Astrocyte of the spinal cord (primary cell): ENCODE results near the gene RASGRP4.
"Not testable (repeated sequence)": the region's sequence is repeated elsewhere in the genome, so short reads cannot be mapped to it uniquely, and the experiment has no call there.

Experiments used
- DNase-seq: peaks from one replicate; pipeline ENCODE4 v3.0.0; 2011; ENCODE audit warnings: low read depth, low spot score
- H3K4me3 ChIP-seq: 2 replicates; pipeline ENCODE4 v1.5.1; 2011; ENCODE audit warnings: low read depth, mild to moderate bottlenecking, low read length, moderate library complexity
- in situ Hi-C: cut with HindIII; loops from 2 replicates; pipeline ENCODE4 v1.10.0; 2017; ENCODE audit warnings: low sequenced_read_pairs
- TF ChIP-seq, protein P1 (sequence below): IDR thresholded peaks from 2 replicates; pipeline ENCODE4 v1.5.1; 2012; ENCODE audit warnings: low read depth, mild to moderate bottlenecking, low read length, inconsistent platforms

The RASGRP4 gene

DNA sequence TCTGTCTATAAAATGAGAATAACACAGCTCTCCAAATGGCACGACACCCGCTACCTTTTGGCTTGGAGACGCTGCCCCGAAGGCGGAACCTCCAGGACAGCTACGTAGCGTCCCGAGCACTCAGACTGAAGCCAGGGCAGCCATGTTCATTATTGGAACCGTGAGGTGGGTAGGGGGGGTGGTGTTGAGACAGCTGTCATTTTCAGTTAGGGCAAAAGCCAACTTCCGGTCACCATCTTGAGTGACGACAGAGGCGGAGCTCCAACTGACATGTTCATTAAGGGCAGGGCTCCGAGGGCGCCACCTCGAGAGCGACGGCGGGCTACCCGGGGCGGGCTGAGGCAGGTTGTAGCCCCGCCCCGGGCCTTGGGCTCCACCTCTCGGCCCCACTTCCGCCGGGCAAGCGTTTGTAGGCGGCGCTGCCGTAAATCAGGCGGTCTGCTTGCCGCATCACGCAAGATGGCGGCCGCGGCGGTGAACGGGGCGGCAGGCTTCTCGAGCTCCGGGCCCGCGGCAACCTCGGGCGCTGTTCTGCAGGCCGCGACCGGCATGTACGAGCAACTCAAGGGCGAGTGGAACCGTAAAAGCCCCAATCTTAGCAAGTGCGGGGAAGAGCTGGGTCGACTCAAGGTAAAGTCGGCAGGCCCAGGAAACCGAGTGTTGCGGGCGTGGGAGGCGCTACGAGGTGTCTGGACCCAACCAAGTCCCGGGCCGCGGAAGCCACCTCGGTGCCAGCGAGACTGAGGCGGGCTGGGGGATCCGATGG lies 51.5 kb downstream of the RASGRP4 start, which contains the start of gene PSMD8:
Gene PSMD8 (plus strand): TSS at position 240 of the 766 bp plus-strand sequence. CDS start 31 bp downstream, at position 271.
- peak within 1 kb of the TSS; percentile 92 for H3K4me3 ChIP-seq
- peak; percentile 99 for DNase-seq
- TF ChIP-seq, protein P1, sequence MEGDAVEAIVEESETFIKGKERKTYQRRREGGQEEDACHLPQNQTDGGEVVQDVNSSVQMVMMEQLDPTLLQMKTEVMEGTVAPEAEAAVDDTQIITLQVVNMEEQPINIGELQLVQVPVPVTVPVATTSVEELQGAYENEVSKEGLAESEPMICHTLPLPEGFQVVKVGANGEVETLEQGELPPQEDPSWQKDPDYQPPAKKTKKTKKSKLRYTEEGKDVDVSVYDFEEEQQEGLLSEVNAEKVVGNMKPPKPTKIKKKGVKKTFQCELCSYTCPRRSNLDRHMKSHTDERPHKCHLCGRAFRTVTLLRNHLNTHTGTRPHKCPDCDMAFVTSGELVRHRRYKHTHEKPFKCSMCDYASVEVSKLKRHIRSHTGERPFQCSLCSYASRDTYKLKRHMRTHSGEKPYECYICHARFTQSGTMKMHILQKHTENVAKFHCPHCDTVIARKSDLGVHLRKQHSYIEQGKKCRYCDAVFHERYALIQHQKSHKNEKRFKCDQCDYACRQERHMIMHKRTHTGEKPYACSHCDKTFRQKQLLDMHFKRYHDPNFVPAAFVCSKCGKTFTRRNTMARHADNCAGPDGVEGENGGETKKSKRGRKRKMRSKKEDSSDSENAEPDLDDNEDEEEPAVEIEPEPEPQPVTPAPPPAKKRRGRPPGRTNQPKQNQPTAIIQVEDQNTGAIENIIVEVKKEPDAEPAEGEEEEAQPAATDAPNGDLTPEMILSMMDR = peak; percentile 12
- in situ Hi-C loops = no loop called here

DNA sequence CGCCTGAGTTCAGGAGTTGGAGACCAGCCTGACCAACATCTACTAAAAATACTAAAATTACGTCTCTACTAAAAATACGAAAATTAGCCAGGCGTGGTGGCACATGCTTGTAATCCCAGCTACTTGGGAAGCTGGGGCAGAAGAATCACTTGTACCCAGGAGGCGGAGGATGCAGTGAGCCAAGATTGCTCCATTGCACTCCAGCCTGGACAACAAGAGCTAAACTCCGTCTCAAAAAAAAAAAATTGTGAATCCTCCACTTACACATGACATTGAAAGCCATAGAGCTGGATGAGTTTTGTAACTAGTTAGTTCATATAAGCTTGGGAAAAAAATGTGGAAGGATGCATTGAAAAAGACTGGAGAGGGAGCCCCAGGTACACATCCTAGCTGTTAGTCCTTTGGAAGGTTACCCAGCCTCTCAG lies 52.1 kb downstream of the RASGRP4 start:
- peak overlapping the region; percentile 92 for H3K4me3 ChIP-seq
- TF ChIP-seq, protein P1 = no peak
- in situ Hi-C loops = no loop called here
- no peak for DNase-seq

DNA sequence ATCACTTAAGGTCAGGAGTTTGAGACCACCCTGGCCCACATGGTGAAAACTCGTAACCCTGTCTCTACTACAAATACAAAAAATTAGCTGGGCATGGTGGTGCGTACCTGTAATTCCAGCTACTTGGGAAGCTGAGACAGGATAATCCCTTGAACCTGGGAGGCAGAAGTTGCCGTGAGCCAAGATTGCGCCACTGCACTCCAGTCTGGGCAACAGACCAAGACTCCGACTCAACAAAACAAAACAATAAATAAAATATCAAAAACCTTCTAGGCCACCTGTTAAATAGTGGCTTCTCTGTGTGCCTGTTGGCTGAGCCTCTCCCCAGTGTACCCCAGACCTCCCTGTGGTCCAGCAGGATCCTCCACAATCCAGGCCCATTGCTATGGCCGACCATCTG lies 54.9 kb downstream of the RASGRP4 start:
- in situ Hi-C loops = no loop called here
- DNase-seq = no peak
- no peak overlapping the region for H3K4me3 ChIP-seq
- TF ChIP-seq, protein P1 = no peak

DNA sequence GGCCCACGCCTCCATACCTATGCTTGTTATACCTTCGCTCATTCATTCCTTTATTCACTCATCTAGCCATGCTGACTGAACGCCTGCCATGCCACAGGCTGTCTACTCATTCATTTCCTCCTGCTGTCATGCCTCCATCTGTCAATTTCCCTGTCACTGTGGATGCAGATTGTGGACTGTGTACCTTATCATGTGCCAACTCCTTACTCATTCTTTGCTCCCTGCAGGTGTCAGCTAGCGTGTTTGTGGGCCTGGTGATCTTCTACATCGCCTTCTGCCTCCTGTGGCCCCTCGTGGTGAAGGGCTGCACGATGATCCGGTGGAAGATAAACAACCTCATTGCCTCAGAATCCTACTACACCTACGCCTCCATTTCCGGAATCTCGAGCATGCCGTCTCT lies 55.7 kb downstream of the RASGRP4 start:
- DNase-seq = no peak
- TF ChIP-seq, protein P1 = no peak
- H3K4me3 ChIP-seq = no peak overlapping the region
- in situ Hi-C loops = no loop called here

DNA sequence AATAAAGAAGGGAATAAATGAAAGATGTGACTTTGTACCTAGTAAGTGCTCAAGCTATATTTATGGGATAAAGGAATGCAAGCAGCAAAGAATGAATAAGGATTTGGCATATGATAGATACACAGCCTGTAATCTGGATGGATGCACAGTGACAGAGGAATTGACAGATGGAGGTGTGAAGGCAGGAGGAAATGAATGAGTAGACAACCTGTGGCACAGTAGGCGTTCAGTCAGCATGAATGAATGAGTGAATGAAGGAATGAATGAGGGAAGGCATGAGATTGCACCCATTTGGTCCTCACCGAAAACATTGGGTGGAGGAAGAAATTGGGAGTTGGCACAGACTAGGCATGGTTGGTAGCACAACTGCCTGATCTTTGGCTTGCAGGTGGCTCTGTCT lies 56.4 kb downstream of the RASGRP4 start:
- TF ChIP-seq, protein P1 = no peak
- in situ Hi-C loops = no loop called here
- no peak for DNase-seq
- no peak overlapping the region for H3K4me3 ChIP-seq

DNA sequence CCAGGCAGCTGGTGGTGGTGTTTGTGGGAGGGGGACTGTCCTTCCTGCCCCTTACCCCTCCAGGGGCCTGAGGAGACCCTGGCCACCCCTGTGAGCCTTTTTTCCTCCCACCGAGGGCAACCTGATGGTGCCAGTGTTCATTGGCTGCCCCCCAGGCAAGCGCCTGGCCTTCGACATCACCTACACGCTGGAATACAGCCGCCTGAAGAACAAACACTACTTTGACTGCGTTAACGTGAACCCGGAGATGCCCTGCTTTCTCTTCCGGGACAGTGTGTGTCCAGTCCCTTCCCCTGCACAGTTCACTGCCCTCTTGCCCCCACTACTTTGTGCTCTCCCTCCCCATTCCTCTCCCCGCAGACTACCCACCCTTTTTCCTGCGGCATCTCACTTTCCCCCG lies 59.0 kb downstream of the RASGRP4 start:
- in situ Hi-C loops = no loop called here
- no peak for DNase-seq
- no peak overlapping the region for H3K4me3 ChIP-seq
- TF ChIP-seq, protein P1 = no peak

DNA sequence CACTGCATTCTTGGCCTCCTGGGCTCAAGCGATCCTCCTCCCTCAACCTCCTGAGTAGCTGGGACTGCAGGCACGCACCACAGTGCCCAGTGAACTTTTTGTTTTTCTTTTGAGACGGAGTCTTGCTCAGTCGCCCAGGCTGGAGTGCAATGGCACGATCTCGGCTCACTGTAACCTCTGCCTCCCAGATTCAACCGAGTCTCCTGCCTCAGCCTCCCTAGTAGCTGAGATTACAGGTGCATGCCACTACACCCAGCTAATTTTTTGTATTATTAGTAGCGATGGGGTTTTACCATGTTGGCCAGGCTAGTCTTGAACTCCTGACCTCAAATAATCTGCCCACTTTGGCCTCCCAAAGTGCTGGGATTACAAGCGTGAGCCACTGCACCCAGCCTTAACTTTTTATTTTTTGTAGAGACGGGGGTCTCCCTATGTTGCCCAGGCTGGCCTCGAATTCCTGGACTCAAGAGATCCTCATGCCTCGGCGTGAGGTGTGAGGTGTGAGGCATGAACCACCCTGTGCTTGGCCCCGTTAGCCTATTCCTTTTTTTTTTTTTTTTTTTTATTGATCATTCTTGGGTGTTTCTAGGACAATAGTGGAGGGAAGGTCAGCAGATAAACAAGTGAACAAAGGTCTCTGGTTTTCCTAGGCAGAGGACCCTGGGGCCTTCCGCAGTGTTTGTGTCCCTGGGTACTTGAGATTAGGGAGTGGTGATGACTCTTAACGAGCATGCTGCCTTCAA lies 62.9 kb downstream of the RASGRP4 start:
- DNase-seq = not testable (repeated sequence)
- H3K4me3 ChIP-seq = peak overlapping the region; percentile 56

More for the DNA sequence above, 62.9 kb downstream of the RASGRP4 start:
- in situ Hi-C loops = not testable (repeated sequence)
